AML-193 (cell line): Measurements from ENCODE around the gene NT5DC3.
"Not testable (repeated sequence)": the region's sequence is repeated elsewhere in the genome, so short reads cannot be mapped to it uniquely, and the experiment has no call there.

Experiments
- DNase-seq, 2 experiments: peaks; one replicate each; lab custom pipeline; 2025; lab: John Stamatoyannopoulos, UW

NT5DC3 gene

GRCh38 chr12:103810111-103810510, 30.9 kb downstream of the NT5DC3 start:
- no peak for DNase-seq

GRCh38 chr12:103809639-103810038, 31.4 kb downstream of the NT5DC3 start:
- not testable (repeated sequence) for DNase-seq

DNA sequence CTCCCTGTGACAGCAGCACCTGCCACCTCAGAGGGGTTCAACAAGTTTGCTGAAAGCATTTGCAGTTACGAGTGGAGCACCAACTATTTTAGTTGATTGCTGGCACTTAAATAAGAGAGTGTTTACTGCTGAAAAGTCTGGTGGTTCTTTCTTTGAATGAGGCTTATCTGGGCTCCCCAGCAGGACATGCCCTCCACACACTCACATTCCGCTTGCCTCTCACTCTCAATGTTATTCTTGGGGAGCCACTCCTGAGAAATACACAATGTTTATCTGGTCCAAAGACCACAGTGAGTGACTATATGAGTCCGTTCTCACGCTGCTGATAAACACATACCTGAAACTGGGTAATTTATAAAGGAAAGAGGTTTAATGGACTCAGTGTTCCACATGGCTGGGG, 31.9 kb downstream of the NT5DC3 start:
- no peak for DNase-seq

DNA sequence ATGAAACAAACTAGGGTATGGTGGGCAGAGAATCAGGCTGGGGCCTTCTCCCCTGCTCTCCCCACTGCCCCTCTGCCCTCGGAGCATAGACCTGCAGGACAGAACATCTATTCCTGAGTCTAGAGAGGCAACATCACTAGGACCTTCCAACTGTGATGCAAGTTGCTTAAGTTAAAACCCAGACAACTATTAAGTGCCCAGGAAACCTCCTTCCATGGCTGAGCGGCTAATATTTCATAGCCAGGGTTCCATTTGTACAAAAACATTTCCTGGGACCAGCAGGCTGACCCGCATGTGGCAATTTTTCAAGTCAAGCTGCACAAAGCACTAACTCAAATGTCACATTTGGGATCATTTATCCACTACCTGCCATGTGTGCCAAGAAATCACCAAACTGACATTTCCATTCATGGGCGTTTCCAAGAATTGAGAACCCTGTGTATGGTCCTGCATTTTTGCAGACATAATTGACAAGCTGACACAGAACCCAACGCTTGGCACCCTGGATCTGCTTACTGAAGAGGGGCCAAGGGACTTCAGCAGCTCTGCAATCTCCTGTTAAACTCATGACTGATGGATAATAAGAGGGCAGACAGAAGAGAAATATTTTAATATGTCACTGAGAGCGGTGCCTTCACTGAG, 32.7 kb downstream of the NT5DC3 start:
- DNase-seq: no peak

DNA sequence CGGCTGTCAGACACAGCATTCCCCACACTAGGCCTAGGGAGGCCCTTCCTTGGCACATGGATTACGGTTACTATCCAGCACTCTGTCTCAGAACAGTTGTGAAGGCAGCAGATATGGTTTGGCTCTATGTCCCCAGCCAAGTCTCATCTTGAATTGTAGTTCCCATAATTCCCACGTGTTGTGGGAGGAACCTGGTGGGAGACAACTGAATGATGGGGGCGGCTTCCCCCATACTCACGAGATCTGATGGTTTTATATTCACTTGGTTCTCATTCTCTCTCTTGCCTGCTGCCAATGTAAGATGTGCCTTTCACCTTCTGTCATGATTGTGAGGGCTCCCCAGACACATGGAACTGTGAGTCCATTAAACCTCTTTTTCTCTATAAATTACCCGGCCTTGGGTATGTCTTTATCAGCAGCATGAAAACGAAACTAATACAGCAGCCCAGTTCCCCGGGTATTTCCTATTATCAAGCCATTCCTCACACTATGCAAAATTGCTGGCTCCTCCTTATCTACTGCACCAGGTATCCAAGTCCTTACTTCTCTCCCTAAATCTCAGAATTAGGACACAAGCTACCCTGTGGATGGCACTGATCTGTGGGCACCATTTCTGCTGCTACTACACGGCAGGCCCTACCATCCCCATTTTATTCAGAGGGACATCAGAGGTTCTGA, 33.3 kb downstream of the NT5DC3 start:
- DNase-seq: no peak

- DNase-seq: peak; percentile 88 to 93
Measured at GRCh38 chr12:103806803-103807202, 34.2 kb downstream of the NT5DC3 start.

DNA sequence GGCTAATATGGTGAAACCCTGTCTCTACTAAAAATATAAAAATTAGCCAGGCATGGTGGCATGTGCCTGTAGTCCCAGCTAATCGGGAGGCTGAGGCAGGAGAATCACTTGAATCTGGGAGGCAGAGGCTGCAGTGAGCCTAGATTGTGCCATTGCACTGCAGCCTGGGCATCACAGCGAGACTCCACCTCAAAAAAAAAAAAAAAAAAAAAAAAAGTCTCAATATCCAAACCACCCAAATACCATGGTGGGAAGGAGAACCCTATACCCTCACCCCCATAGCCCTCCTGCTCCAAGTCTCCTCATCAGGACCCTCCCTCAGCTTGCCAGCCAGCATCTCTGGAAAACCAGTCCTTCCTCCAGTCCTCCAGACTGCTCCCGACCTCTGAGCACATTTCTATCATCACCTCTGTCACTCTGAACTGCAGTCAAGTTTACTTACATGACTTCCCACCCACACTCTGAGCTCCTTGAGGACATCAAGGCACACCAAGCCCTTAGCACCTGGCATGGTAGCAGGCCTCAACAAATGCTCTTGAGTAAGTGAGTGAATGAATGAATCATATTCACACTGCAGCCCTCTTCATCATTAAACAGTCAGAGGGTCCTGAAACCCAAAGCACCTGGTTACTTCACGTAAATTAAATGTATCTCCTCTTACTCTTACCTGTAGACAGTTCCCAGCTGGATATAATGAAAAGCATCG, 35.2 kb downstream of the NT5DC3 start:
- DNase-seq: no peak

- DNase-seq: no peak
Measured at GRCh38 chr12:103803847-103804246, 37.2 kb downstream of the NT5DC3 start.

DNA sequence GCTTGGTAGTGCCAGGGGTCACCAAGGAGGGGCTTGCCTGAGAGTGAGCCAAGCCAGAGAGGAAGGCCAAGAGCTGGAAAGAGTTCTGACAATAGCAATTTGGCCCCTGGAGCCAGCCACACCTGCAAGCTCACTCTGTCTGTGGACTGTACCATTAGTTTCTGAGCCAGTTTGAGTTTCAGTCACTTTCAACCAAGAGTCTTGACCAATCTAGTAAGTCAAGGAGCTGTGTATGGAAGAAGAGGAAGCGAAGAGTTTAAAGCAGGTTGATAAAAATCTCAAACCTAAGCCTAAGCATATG, 38.5 kb downstream of the NT5DC3 start:
- DNase-seq: peak in 1 of 2 experiments; percentile 2

DNA sequence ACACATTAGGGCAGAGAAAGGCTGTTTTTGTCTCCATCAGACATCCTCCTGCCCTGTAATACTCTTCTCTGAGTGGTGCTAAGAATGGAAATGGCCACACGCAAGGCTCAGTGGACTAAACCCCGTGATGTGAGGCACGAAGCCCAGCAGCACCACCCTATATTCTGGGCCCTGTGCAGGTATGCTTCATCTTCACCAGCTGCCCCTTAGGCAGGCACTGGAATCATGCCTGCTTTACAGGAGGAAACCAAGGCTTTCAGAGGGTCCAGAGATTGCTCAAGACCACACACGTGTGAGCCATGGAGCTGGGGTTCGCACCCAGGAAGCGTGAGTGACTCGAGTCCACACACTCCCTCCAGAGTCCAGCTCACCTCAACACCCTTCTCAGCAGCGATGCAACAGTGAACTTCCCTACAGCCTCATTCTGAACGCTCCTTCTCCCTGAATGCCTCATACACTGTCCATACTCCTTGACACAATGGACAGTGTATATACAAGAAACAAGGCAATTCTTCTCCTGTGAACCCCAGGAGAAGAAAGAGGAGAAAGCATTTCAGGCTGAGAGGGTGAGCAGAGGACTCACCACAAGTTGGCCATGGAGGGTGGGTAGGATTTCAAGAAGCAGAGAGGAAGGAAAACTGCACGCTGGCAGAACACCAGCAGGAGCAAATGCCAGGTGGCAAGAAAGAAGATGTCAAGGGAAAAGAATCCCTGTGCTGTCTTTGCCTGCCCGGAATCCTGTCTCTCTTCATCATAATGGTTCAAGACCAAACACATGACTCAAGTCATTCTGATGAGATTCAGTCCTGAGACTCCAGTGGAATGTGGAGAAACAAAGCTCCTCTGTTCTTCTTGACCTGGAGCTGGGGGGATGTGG, 39.1 kb downstream of the NT5DC3 start:
- DNase-seq: no peak

GRCh38 chr12:103799857-103800771, 40.9 kb downstream of the NT5DC3 start:
- peak; percentile 88 to 91 for DNase-seq

GRCh38 chr12:103799504-103799856, 41.6 kb downstream of the NT5DC3 start:
- peak; percentile 87 for DNase-seq

- DNase-seq: no peak
Measured at GRCh38 chr12:103798586-103798985, 42.4 kb downstream of the NT5DC3 start.

DNA sequence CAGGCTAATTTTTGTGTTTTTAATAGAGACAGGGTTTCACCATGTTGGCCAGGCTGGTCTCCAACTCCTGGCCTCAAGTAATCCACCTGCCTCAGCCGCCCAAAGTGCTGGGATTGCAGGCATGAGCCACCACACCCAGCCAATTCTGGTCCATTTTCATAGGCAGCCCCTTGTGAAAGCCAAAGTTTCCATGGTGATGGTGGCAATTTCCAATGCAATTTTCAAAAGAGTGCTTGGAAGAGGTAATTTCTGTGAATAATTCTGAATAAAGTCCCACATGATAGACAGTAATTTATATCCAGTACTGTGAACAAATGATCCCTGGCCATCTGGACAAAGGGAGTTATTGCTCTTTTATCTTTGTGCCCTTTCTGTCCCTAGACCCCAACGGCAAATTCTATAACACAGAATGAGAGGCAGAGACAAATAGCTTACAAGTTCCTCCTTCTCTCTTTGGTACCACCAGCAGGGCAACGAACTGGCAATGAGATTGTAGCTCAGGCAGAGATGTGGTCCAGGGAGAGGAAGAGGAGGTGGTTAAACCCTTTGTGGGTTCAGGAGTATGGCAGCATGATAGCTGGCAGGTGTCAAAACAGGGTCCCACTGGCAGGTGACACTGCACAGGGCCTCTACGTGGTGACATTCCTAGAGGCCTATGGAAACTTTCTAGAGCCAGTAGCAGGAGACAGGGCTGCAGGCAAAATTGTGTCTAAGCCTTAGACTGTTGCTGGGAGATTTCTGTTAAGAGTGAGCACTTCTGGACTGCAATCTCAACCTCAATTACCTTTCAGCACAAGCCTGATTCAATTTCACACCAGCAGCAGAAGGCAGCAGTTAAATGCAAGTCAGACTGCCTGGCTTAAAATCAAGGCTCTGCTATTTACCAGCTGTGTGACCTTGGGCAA, 46.5 kb downstream of the NT5DC3 start:
- DNase-seq: no peak

- DNase-seq: no peak
Measured at GRCh38 chr12:103793512-103794045, 47.5 kb downstream of the NT5DC3 start.

DNA sequence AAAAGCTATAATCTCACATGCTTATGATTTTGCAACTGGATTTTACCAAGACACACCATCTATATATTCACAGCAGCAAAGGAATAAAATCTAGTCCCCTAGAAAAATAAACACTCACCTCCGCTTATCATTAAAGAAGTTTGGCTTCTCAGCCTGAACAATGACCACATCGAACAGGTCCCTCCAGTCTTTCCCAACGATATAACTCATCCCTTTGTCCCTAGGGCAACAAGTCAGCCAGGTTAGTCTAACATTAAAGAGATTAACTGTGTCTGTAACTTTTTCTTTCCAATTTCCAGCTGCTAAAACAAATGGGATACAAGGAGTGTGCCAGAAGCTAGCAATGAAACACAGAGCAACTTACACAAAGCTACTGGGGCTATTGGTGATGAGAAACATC, 48.0 kb downstream of the NT5DC3 start:
- no peak for DNase-seq

DNA sequence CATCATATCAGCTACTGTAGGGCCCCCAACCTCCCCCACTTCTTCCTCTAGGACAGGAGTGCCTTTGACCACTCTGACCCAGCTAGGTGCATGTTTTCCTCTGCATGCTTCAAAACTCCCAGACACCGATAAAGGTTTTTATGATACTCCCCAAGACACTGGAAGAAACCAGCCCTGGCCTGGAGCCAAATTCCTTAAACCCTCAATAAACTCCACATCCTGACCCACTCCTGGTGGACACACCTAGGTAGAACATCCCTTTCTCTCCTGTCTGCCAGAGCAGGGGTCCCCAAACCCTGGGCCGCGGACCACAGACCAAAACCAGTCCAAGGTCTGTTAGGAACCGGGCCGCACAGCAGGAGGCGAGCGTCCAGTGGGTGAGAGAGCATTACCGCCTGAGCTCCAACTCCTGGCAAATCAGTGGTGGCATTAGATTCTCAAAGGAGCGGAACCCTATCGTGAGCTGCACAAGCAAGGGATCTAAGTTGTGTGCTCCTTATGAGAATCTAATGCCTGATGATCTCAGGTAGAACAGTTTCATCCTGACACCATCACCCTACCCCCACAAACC, 49.6 kb downstream of the NT5DC3 start:
- DNase-seq: no peak

DNA sequence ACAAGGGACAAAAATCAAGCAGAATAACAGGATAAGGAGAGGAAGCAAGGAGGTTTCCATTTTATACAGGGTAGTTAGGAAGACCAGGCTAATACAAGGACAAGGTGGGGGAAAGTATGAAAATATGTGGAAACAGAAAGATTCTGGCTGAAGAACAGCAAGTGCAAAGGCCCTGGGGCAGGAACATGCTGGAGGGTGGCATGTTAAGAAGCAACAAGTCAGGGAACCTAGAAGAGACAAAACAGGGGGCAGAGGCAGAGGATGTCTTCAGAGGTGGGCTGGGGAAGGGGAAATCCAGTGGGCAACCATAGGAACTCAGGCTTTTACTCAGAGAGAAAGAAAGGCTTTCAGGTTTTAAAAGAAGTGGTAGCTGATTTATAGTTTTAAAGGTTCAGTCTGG, 54.8 kb downstream of the NT5DC3 start:
- no peak for DNase-seq

GRCh38 chr12:103785243-103786031, 55.6 kb downstream of the NT5DC3 start:
- no peak for DNase-seq
